Thyroid gland (tissue), 4 donors: Measurements from ENCODE around the gene NPIPA5. TPM values are rescaled to one million over a fixed set of nuclear protein-coding genes. Genes with fewer than 3 reads are reported as not detected.
"Not testable (repeated sequence)": the region's sequence is repeated elsewhere in the genome, so short reads cannot be mapped to it uniquely, and the experiment has no call there.

Source experiments
- DNase-seq, 2 donors: peaks; one replicate each; pipeline ENCODE4 v3.0.0-alpha.2; 2019
- H3K27ac ChIP-seq, 3 donors: fragments of 200-600 bp; sonication (generic); 1 replicate in 2 of 3; 2 replicates in 1 of 3; pipeline ENCODE4 v1.5.1; 2016 to 2019; ENCODE audit warnings: mild to moderate bottlenecking in 1 of 3, moderate library complexity in 1 of 3
- H3K27me3 ChIP-seq: fragments of 200-600 bp; sonication (generic); one replicate; pipeline ENCODE4 v1.5.1; 2019
- H3K36me3 ChIP-seq, 2 donors: fragments of 200-600 bp; sonication (generic); one replicate each; pipeline ENCODE4 v1.5.1; 2016 to 2019
- H3K4me1 ChIP-seq, 2 donors: fragments of 200-600 bp; sonication (generic); one replicate each; pipeline ENCODE4 v1.5.1; 2017 to 2019
- H3K4me3 ChIP-seq, 3 donors: fragments of 200-600 bp; sonication (generic); replicated peaks in 1 of 3; 1 replicate in 2 of 3; 2 replicates in 1 of 3; pipeline ENCODE4 v1.5.1; 2016; ENCODE audit warnings: mild to moderate bottlenecking in 1 of 3
- H3K9me3 ChIP-seq: fragments of 200-600 bp; sonication (generic); one replicate; pipeline ENCODE4 v1.5.1; 2017
- CTCF ChIP-seq, 6 experiments: fragments of 200-600 bp in 3 of 6; fragments of 450-650 bp in 3 of 6; sonication (generic) in 3 of 6; IDR thresholded peaks; one replicate each; pipeline ENCODE4 v1.5.1; 2016 to 2019; ENCODE audit warnings: antibody characterized with exemption in 6 of 6, mild to moderate bottlenecking in 2 of 6, inconsistent platforms in 1 of 6, moderate library complexity in 1 of 6
- POLR2A ChIP-seq, 2 donors: fragments of 450-650 bp; IDR thresholded peaks; one replicate each; pipeline ENCODE4 v1.6.1; 2017; ENCODE audit warnings: antibody characterized with exemption in 2 of 2, mild to moderate bottlenecking in 2 of 2, moderate library complexity in 1 of 2
- WGBS, 2 donors: methylation state at CpG; one replicate each; pipeline ENCODE4 v1.1.5; 2017; 5-methylcytosine and 5-hydroxymethylcytosine counted together
- intact Hi-C: fragments of 100-400 bp; cut with DNase I; formaldehyde crosslinking; loops from one replicate; pipeline ENCODE4 v1.15.1; 2023
- total RNA-seq, 4 donors: library from RNA; depleted of rRNA; stranded (reverse); fragments of >200 nt; gene quantifications; one replicate each; pipeline ENCODE4 v1.2.3, GENCODE V29; 2016

NPIPA5 gene
- 10 to 100 TPM in 1 of 4 donors, 1 to 10 TPM in 3; 3.6 to 21.2 (median 7.3) TPM for total RNA-seq

- H3K4me1 ChIP-seq, H3K4me3 ChIP-seq, intact Hi-C loops, H3K9me3 ChIP-seq, H3K36me3 ChIP-seq, H3K27me3 ChIP-seq, H3K27ac ChIP-seq, DNase-seq: not testable (repeated sequence)
- no CpG with 5 or more reads among the region's 4 CpGs for whole genome bisulfite sequencing, 2 donors
Measured at GRCh38 chr16:15378194-15378593, at the start of gene NPIPA5. TSS of gene NPIPA5 (minus strand) at chr16:15378294. CDS start at chr16:15378294, 0 bp downstream.

GRCh38 chr16:15427648-15428239, 49.6 kb upstream of the NPIPA5 start:
- TF ChIP-seq CTCF (IDR thresholded peaks at IDR 0.05): peak in 5 of 6 experiments; percentile 21 to 65 (median 38)
- no peak for TF ChIP-seq POLR2A (IDR thresholded peaks at IDR 0.05)
- no peaks in the 10 kb centered on the region for H3K9me3 ChIP-seq
- H3K27me3 ChIP-seq: no peaks in the 10 kb centered on the region
- no peaks in the 10 kb centered on the region for H3K36me3 ChIP-seq
- no peak overlapping the region for H3K4me3 ChIP-seq
- WGBS, 2 donors: 6% methylated on average over 6 to 8 of the region's 8 CpGs
- intact Hi-C loops: loop anchor here (10.0 kb wide), 1 partner anchor 277 kb away; no protein-coding TSS in a partner anchor
- DNase-seq: peak; percentile 70 to 82
- H3K4me1 ChIP-seq: no peaks in the 10 kb centered on the region
- H3K27ac ChIP-seq: peak overlapping the region in 1 of 3 donors; percentile 56

GRCh38 chr16:15426796-15427195, 48.7 kb upstream of the NPIPA5 start:
- Histone ChIP-seq H3K27ac (no peak overlapping the region), H3K36me3 (no peaks in the 10 kb centered on the region), H3K4me1 (no peaks in the 10 kb centered on the region), H3K9me3 (no peaks in the 10 kb centered on the region), H3K27me3 (no peaks in the 10 kb centered on the region), H3K4me3 (no peak overlapping the region)
- no peak for TF ChIP-seq CTCF (IDR thresholded peaks at IDR 0.05)
- TF ChIP-seq POLR2A (IDR thresholded peaks at IDR 0.05): no peak
- DNase-seq: no peak
- WGBS, 2 donors: 77 to 88% methylated on average over 6 of the region's 6 CpGs
- intact Hi-C loops: loop anchor here (10.0 kb wide), 1 partner anchor 278 kb away; no protein-coding TSS in a partner anchor

- no peaks in the 10 kb centered on the region for H3K4me1 ChIP-seq
- H3K27me3 ChIP-seq: no peaks in the 10 kb centered on the region
- no peak overlapping the region for H3K27ac ChIP-seq
- intact Hi-C loops: loop anchor here (10.0 kb wide), 1 partner anchor 279 kb away; no protein-coding TSS in a partner anchor
- TF ChIP-seq POLR2A (IDR thresholded peaks at IDR 0.05) (no peak), CTCF (IDR thresholded peaks at IDR 0.05) (no peak)
- 33% methylated on average over 6 of the region's 6 CpGs for WGBS, 2 donors
- no peak for DNase-seq
- no peaks in the 10 kb centered on the region for H3K36me3 ChIP-seq
- no peak overlapping the region for H3K4me3 ChIP-seq
- H3K9me3 ChIP-seq: no peaks in the 10 kb centered on the region
Measured at GRCh38 chr16:15425861-15426260, 47.8 kb upstream of the NPIPA5 start.

GRCh38 chr16:15422222-15422621, 44.1 kb upstream of the NPIPA5 start:
- intact Hi-C loops: loop anchor here (10.0 kb wide), 1 partner anchor 283 kb away; no protein-coding TSS in a partner anchor
- Histone ChIP-seq H3K27ac (no peak overlapping the region), H3K4me1 (no peaks in the 10 kb centered on the region), H3K4me3 (no peak overlapping the region), H3K27me3 (no peaks in the 10 kb centered on the region), H3K9me3 (no peaks in the 10 kb centered on the region), H3K36me3 (no peaks in the 10 kb centered on the region)
- TF ChIP-seq CTCF (IDR thresholded peaks at IDR 0.05) (no peak), POLR2A (IDR thresholded peaks at IDR 0.05) (no peak)
- DNase-seq: no peak
- WGBS, 2 donors: 84 to 90% methylated on average over 8 of the region's 8 CpGs

- not testable (repeated sequence) for H3K27me3 ChIP-seq, H3K9me3 ChIP-seq, H3K4me3 ChIP-seq, H3K4me1 ChIP-seq, H3K36me3 ChIP-seq, H3K27ac ChIP-seq, DNase-seq
- WGBS, 2 donors: 73 to 84% methylated on average over 5 of the region's 5 CpGs
- intact Hi-C loops: loop anchor here (10.0 kb wide), 1 partner anchor 283 kb away; no protein-coding TSS in a partner anchor
Measured at GRCh38 chr16:15421696-15422095, 43.6 kb upstream of the NPIPA5 start.
